DND-41 (cell line): Measurements from ENCODE around the gene CLMP.

Experiments
- CTCF ChIP-seq: IDR thresholded peaks from 2 replicates; pipeline ENCODE4 v1.5.1; 2012; ENCODE audit warnings: borderline replicate concordance, low read length, moderate library complexity, mild to moderate bottlenecking; ENCODE audit not compliant: poor library complexity, severe bottlenecking; ENCODE audit errors: extremely low read depth
- EZH2 ChIP-seq: IDR thresholded peaks from 3 replicates; pipeline ENCODE4 v1.6.1; 2012; ENCODE audit warnings: borderline replicate concordance, low read depth, mild to moderate bottlenecking, moderate library complexity, low read length, inconsistent platforms; ENCODE audit not compliant: severe bottlenecking

GRCh38 chr11:123034597-123034996, 160.5 kb downstream of the CLMP start:
- no peak for TF ChIP-seq CTCF
- TF ChIP-seq EZH2 = no peak
